A673 (cell line): ENCODE results near the gene ZNF74. TPM values are rescaled to one million over a fixed set of nuclear protein-coding genes. Genes with fewer than 3 reads are reported as not detected.

Experiments used
- BruUV-seq: library from RNA; stranded (reverse); fragments of 400-500 nt; replicated peaks from 2 replicates; lab custom pipeline; 2021; lab: Mats Ljungman, UMichigan
- CTCF ChIA-PET: fragments of 300-600 bp; sonication (Branson Sonifier 250); formaldehyde crosslinking; loops from one replicate; lab custom pipeline; 2022; ENCODE audit warnings: antibody characterized with exemption; lab: Charles Lee
- POLR2A ChIA-PET: fragments of 300-600 bp; sonication (Branson Sonifier 250); formaldehyde crosslinking; loops from one replicate; lab custom pipeline; 2022; ENCODE audit warnings: antibody characterized with exemption; ENCODE audit not compliant: low non-redundant PET; lab: Charles Lee
- DNase-seq: peaks from one replicate; pipeline ENCODE4 v3.0.0-alpha.2; 2015; ENCODE audit warnings: low spot score
- H3K27ac ChIP-seq: fragments of 200-600 bp; sonication (generic); 2 replicates; pipeline ENCODE4 v1.5.1; 2016; ENCODE audit warnings: mixed run types, low read depth, mild to moderate bottlenecking, mixed read lengths, antibody characterized with exemption, low read length; ENCODE audit not compliant: poor library complexity, severe bottlenecking
- H3K27me3 ChIP-seq: fragments of 200-600 bp; sonication (generic); replicated peaks from 2 replicates; pipeline ENCODE4 v1.6.1; 2017; ENCODE audit warnings: mixed run types, low read depth, mild to moderate bottlenecking, mixed read lengths, antibody characterized with exemption, low read length; ENCODE audit not compliant: insufficient read depth, poor library complexity
- H3K36me3 ChIP-seq: fragments of 200-600 bp; sonication (generic); 2 replicates; pipeline ENCODE4 v1.6.1; 2016; ENCODE audit warnings: mixed run types, mild to moderate bottlenecking, mixed read lengths, antibody characterized with exemption, low read length; ENCODE audit not compliant: insufficient read depth, poor library complexity, severe bottlenecking
- H3K4me1 ChIP-seq: fragments of 200-600 bp; sonication (generic); 2 replicates; pipeline ENCODE4 v1.6.1; 2017; ENCODE audit warnings: mixed run types, mild to moderate bottlenecking, mixed read lengths, antibody characterized with exemption, low read length; ENCODE audit not compliant: insufficient read depth, poor library complexity, severe bottlenecking
- H3K4me3 ChIP-seq: fragments of 200-600 bp; sonication (generic); 2 replicates; pipeline ENCODE4 v1.5.1; 2016; ENCODE audit warnings: low read depth, mixed run types, mild to moderate bottlenecking, mixed read lengths, low read length; ENCODE audit not compliant: poor library complexity, severe bottlenecking
- H3K9me3 ChIP-seq: fragments of 200-600 bp; sonication (generic); 2 replicates; pipeline ENCODE4 v1.6.1; 2016; ENCODE audit warnings: mixed run types, low read depth, mild to moderate bottlenecking, mixed read lengths, antibody characterized with exemption, low read length; ENCODE audit not compliant: poor library complexity, severe bottlenecking
- EZH2 ChIP-seq: fragments of 200-600 bp; sonication (generic); IDR thresholded peaks from 2 replicates; pipeline ENCODE4 v1.6.1; 2017; ENCODE audit warnings: borderline replicate concordance, low read depth, mild to moderate bottlenecking, mixed read lengths, antibody characterized with exemption, low read length; ENCODE audit not compliant: poor library complexity, severe bottlenecking
- intact Hi-C: fragments of 100-400 bp; cut with micrococcal nuclease; formaldehyde crosslinking; loops from one replicate; pipeline ENCODE4 v1.10.0; 2022; ENCODE audit not compliant: unreplicated experiment
- total RNA-seq: library from RNA; stranded (reverse); gene quantifications from 2 replicates; pipeline ENCODE4 v1.2.3, GENCODE V29; 2021
- TF ChIP-seq, protein P1 (sequence below): fragments of 300-800, 200-600 bp; sonication (generic); conservative IDR thresholded peaks from 2 replicates; pipeline ENCODE4 v1.5.1; 2017; ENCODE audit warnings: low read depth, mild to moderate bottlenecking, antibody characterized with exemption, low read length, moderate library complexity, mixed read lengths

Gene ZNF74
- total RNA-seq, 1 experiment from 2014 or later = 37.2 TPM

DNA sequence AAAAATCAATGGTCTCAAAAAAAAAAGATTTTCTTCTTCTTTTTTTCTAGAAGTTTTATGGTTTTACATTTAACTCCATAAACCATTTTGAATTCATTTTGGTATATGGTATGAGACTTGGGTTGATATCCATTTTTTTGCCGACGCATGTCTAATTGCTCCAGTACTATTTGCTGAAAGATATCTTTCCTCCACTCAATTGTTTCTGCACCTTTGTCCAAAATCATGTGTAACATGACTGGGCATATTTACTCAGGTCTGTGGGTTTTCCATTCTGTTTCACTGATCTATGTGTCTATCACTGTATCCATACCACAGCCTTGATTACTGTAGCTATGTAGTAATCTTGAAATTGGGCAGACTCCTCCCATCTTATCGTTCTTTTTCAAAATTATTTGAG lies 59.3 kb downstream of the ZNF74 start:
- H3K4me3 ChIP-seq = no peak overlapping the region
- no peaks in the 10 kb centered on the region for H3K4me1 ChIP-seq
- no peaks in the 10 kb centered on the region for H3K9me3 ChIP-seq
- H3K36me3 ChIP-seq = peaks cover 9% of the 10 kb centered on the region
- ChIA-PET CTCF (interaction anchor here (1.4 kb wide), 1 partner anchor 35 kb away, joined by 6 read pairs; no protein-coding TSS in a partner anchor), POLR2A (no interaction called here)
- TF ChIP-seq EZH2 = no peak
- TF ChIP-seq, protein P1, sequence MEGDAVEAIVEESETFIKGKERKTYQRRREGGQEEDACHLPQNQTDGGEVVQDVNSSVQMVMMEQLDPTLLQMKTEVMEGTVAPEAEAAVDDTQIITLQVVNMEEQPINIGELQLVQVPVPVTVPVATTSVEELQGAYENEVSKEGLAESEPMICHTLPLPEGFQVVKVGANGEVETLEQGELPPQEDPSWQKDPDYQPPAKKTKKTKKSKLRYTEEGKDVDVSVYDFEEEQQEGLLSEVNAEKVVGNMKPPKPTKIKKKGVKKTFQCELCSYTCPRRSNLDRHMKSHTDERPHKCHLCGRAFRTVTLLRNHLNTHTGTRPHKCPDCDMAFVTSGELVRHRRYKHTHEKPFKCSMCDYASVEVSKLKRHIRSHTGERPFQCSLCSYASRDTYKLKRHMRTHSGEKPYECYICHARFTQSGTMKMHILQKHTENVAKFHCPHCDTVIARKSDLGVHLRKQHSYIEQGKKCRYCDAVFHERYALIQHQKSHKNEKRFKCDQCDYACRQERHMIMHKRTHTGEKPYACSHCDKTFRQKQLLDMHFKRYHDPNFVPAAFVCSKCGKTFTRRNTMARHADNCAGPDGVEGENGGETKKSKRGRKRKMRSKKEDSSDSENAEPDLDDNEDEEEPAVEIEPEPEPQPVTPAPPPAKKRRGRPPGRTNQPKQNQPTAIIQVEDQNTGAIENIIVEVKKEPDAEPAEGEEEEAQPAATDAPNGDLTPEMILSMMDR = no peak
- no TSS peak for BruUV-seq
- H3K27me3 ChIP-seq = no peaks in the 10 kb centered on the region
- no peak for DNase-seq
- H3K27ac ChIP-seq = no peak overlapping the region
- intact Hi-C loops = no loop called here

GRCh38 chr22:20455709-20456063 lies 61.7 kb downstream of the ZNF74 start:
- Histone ChIP-seq H3K27me3 (no peaks in the 10 kb centered on the region), H3K27ac (no peak overlapping the region), H3K36me3 (peaks cover 9% of the 10 kb centered on the region), H3K9me3 (no peaks in the 10 kb centered on the region), H3K4me1 (no peaks in the 10 kb centered on the region), H3K4me3 (no peak overlapping the region)
- BruUV-seq = no TSS peak
- ChIA-PET POLR2A (no interaction called here), CTCF (interaction anchor here (0.5 to 1.4 kb wide), 3 partner anchors 37 to 136 kb away, joined by 3 to 36 read pairs (median 3); partner anchors contain the start of gene DGCR6L)
- TF ChIP-seq, protein P1 = no peak
- TF ChIP-seq EZH2 = no peak
- intact Hi-C loops = loop anchor here (1.0 to 2.0 kb wide), 2 partner anchors 37 to 298 kb away; no protein-coding TSS in a partner anchor
- DNase-seq = no peak

DNA sequence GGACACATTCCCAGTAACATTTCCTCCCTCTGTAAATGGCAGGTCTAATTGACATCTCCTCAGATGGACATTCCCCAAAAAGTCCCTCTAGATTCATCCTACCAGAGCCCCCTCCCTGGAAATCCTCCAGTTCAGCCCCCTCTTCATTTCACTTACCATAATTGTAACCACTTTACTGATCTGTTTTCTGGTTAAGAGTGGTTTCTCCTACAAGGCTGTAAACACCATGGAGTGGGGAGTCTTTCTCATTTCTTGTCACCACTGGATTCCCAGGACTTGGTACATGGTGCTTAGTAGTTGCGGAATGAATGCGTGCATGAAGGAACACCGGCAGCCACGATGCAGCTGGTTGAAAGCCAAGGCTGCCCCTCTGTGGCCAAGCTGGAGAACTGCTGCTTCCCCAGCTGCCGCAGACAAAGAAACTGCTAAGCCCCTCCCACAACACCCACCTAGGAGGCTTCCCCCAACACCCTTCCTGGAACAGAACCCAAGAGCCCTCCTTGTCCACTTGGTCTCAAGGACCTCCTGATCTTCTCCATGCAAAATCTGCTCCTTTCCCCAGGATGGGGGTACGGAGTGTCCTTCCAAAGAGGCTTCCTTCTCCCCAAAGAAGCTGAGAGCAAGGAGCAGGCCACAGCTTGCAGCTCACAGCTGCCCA lies 62.2 kb downstream of the ZNF74 start:
- TF ChIP-seq, protein P1 = peak; percentile 96
- TF ChIP-seq EZH2 = no peak
- peak; percentile 90 for DNase-seq
- H3K4me1 ChIP-seq = no peaks in the 10 kb centered on the region
- no peaks in the 10 kb centered on the region for H3K27me3 ChIP-seq
- no peak overlapping the region for H3K27ac ChIP-seq
- no peaks in the 10 kb centered on the region for H3K9me3 ChIP-seq
- BruUV-seq = no TSS peak
- H3K36me3 ChIP-seq = peaks cover 9% of the 10 kb centered on the region
- H3K4me3 ChIP-seq = no peak overlapping the region
- intact Hi-C loops = loop anchor here (1.0 to 2.0 kb wide), 2 partner anchors 37 to 299 kb away; no protein-coding TSS in a partner anchor
- ChIA-PET CTCF (interaction anchor here (0.5 to 1.4 kb wide), 4 partner anchors 38 to 299 kb away, joined by 3 to 36 read pairs (median 4); partner anchors contain the start of gene DGCR6L), POLR2A (no interaction called here)
